Esophagus squamous epithelium (tissue), 5 donors: ENCODE measurements around the gene WASL. TPM values are rescaled to one million over a fixed set of nuclear protein-coding genes. Genes with fewer than 3 reads are reported as not detected.

Experiments used
- DNase-seq: peaks from one replicate; lab custom pipeline; 2025; lab: John Stamatoyannopoulos, UW
- H3K27ac ChIP-seq, 4 donors: fragments of 200-600 bp; sonication (generic); one replicate each; pipeline ENCODE4 v1.5.1; 2016 to 2019; ENCODE audit warnings: mild to moderate bottlenecking in 1 of 4
- H3K27me3 ChIP-seq, 4 donors: fragments of 200-600 bp; sonication (generic); 1 replicate in 3 of 4; 2 replicates in 1 of 4; pipeline versions ENCODE4 v1.5.1 to v1.6.0; 2017 to 2021; ENCODE audit warnings: antibody characterized with exemption in 1 of 4
- H3K36me3 ChIP-seq, 3 donors: fragments of 200-600 bp; sonication (generic); one replicate each; pipeline ENCODE4 v1.5.1; 2016 to 2019
- H3K4me1 ChIP-seq, 3 donors: fragments of 200-600 bp; sonication (generic); one replicate each; pipeline ENCODE4 v1.5.1; 2017 to 2019
- H3K4me3 ChIP-seq, 4 donors: fragments of 200-600 bp; sonication (generic); 1 replicate in 3 of 4; 2 replicates in 1 of 4; pipeline ENCODE4 v1.5.1; 2016 to 2019; ENCODE audit warnings: mild to moderate bottlenecking in 2 of 4, moderate library complexity in 1 of 4
- H3K9me3 ChIP-seq, 3 donors: fragments of 200-600 bp; sonication (generic); one replicate each; pipeline ENCODE4 v1.5.1; 2016 to 2019
- CTCF ChIP-seq, 6 experiments: fragments of 450-650 bp in 4 of 6; fragments of 200-600 bp in 2 of 6; sonication (generic) in 2 of 6; IDR thresholded peaks; one replicate each; pipeline ENCODE4 v1.5.1; 2016 to 2019; ENCODE audit warnings: antibody characterized with exemption in 6 of 6, mild to moderate bottlenecking in 4 of 6, moderate library complexity in 4 of 6
- POLR2A ChIP-seq, 4 donors: fragments of 450-650 bp; IDR thresholded peaks; one replicate each; pipeline ENCODE4 v1.6.1; 2017; ENCODE audit warnings: antibody characterized with exemption in 4 of 4, mild to moderate bottlenecking in 4 of 4, moderate library complexity in 3 of 4
- WGBS, 2 donors: methylation state at CpG; one replicate each; pipeline ENCODE4 v1.1.5; 2018; 5-methylcytosine and 5-hydroxymethylcytosine counted together
- intact Hi-C: fragments of 100-400 bp; cut with DNase I; formaldehyde crosslinking; loops from one replicate; pipeline ENCODE4 v1.15.0; 2022
- total RNA-seq, 4 donors: library from RNA; depleted of rRNA; stranded (reverse); fragments of >200 nt; gene quantifications; one replicate each; pipeline ENCODE4 v1.1.0, GENCODE V29; 2016
- donor health status: DM: yes; HTN: yes; CAD: no.

The WASL gene
- total RNA-seq, 4 donors from 2014 or later: 26.0 to 34.6 (median 31.3) TPM

GRCh38 chr7:123715799-123716198 lies 33.0 kb downstream of the WASL start:
- no peaks in the 10 kb centered on the region for H3K9me3 ChIP-seq
- peaks cover 0 to 33% (median 0%) of the 10 kb centered on the region in 3 donors for H3K4me1 ChIP-seq
- 0% methylated on average over 1 of the region's 1 CpG for WGBS, 2 donors
- no peaks in the 10 kb centered on the region for H3K27me3 ChIP-seq
- intact Hi-C loops: no loop called here
- no peaks in the 10 kb centered on the region for H3K36me3 ChIP-seq
- no peak overlapping the region for H3K27ac ChIP-seq
- no peak for DNase-seq
- no peak overlapping the region for H3K4me3 ChIP-seq
- TF ChIP-seq CTCF (IDR thresholded peaks at IDR 0.05) (no peak), POLR2A (IDR thresholded peaks at IDR 0.05) (no peak)

DNA sequence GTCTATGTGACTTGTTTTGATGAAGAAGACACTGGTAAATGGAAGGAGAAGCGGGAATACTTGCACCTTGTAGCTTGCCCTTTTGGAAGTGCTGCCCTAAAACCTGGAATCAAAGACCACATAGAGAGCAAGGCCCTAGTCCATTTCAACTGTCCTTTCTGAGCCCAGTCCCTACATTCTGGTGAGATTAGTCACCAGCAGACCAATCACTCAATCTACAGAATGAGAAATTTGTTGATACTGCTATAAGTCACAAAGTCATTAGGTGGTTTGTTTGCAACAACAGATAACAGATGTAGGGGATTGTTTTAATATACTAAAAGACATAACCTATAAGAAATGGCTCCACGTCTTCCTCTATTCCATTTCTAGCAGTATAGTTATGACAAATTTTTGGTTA lies 33.6 kb downstream of the WASL start:
- WGBS, 2 donors: 88 to 97% methylated on average over 2 of the region's 2 CpGs
- H3K36me3 ChIP-seq: no peaks in the 10 kb centered on the region
- intact Hi-C loops: no loop called here
- no peak overlapping the region for H3K4me3 ChIP-seq
- TF ChIP-seq POLR2A (IDR thresholded peaks at IDR 0.05) (no peak), CTCF (IDR thresholded peaks at IDR 0.05) (no peak)
- DNase-seq: no peak
- H3K9me3 ChIP-seq: no peaks in the 10 kb centered on the region
- peaks cover 0 to 28% (median 0%) of the 10 kb centered on the region in 3 donors for H3K4me1 ChIP-seq
- H3K27me3 ChIP-seq: no peaks in the 10 kb centered on the region
- no peak overlapping the region for H3K27ac ChIP-seq

DNA sequence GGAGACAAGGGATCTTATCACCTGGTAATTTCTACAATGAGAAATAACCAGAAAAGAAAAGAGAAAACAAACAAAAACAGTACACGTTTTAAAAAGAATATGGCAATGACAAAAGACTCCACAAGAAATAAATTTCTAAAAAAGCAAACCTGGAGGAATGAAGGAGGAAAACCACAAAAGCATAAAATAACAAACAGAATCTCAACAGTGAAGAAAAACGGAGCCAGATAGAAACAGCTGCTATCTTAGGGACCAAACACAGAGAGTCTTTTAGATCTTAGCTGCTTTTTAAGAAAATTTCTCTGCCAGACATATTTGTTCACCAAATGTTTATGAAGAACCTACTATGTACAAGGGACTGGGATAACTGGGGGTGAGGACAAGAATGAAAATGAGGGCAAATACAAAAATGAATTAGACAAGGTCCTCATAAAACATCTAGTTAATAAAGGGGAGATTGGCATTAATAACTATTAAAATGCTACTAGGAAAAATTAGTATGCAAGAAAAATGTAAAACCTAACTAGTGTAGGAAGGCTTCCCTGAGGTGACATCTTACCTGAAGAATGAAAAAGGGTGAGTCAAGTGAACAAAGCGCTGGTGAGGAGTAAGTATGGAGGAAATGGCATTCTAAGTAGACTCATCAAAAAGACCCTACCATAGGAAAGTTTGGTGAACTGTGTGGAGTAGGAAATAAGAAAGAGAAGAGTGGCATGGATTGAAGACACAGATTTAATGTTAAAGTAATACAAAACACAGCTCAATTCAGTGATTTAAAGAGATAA lies 34.3 kb downstream of the WASL start:
- H3K36me3 ChIP-seq: no peaks in the 10 kb centered on the region
- DNase-seq: no peak
- H3K9me3 ChIP-seq: no peaks in the 10 kb centered on the region
- intact Hi-C loops: no loop called here
- 67 to 78% methylated on average over 3 of the region's 3 CpGs for WGBS, 2 donors
- no peak overlapping the region for H3K4me3 ChIP-seq
- no peak overlapping the region for H3K27ac ChIP-seq
- peaks cover 0 to 23% (median 0%) of the 10 kb centered on the region in 3 donors for H3K4me1 ChIP-seq
- H3K27me3 ChIP-seq: no peaks in the 10 kb centered on the region
- TF ChIP-seq POLR2A (IDR thresholded peaks at IDR 0.05): no peak
- no peak for TF ChIP-seq CTCF (IDR thresholded peaks at IDR 0.05)

DNA sequence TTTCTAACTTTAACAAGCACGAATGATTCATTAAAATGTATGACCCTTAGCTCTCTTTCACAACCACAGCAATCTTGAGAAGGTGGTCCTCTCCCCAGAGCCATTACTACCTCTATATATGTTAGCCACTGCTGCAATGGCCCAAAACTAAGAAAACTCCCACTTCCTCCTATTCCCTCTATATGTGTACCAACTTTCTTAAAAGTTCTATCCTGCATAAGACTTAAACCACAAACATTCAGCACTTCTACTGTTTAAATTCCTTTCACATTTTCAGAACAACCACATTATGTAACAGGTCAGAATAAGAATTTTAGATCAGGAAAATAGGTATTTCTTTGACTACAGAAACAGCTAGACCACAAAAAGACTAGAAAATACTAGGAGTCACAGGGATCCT lies 36.2 kb downstream of the WASL start:
- 41 to 42% methylated on average over 1 of the region's 1 CpG for WGBS, 2 donors
- TF ChIP-seq CTCF (IDR thresholded peaks at IDR 0.05) (no peak), POLR2A (IDR thresholded peaks at IDR 0.05) (no peak)
- intact Hi-C loops: no loop called here
- Histone ChIP-seq H3K4me3 (no peak overlapping the region), H3K27me3 (no peaks in the 10 kb centered on the region), H3K9me3 (no peaks in the 10 kb centered on the region), H3K4me1 (peaks cover 0 to 21% (median 0%) of the 10 kb centered on the region in 3 donors), H3K27ac (no peak overlapping the region), H3K36me3 (peaks cover 0 to 15% (median 6%) of the 10 kb centered on the region in 3 donors)
- DNase-seq: no peak

GRCh38 chr7:123711832-123712293 lies 36.9 kb downstream of the WASL start:
- no peak for DNase-seq
- intact Hi-C loops: no loop called here
- Histone ChIP-seq H3K4me1 (peaks cover 0 to 21% (median 0%) of the 10 kb centered on the region in 3 donors), H3K4me3 (no peak overlapping the region), H3K36me3 (peaks cover 0 to 22% (median 10%) of the 10 kb centered on the region in 3 donors), H3K27ac (no peak overlapping the region), H3K9me3 (no peaks in the 10 kb centered on the region), H3K27me3 (no peaks in the 10 kb centered on the region)
- TF ChIP-seq CTCF (IDR thresholded peaks at IDR 0.05) (no peak), POLR2A (IDR thresholded peaks at IDR 0.05) (no peak)
